ENCODE results near the gene RYR2. TPM values are rescaled to one million over a fixed set of nuclear protein-coding genes. Genes with fewer than 3 reads are reported as not detected.

The RYR2 gene
- polyA plus RNA-seq, 1 experiment: not detected

DNA sequence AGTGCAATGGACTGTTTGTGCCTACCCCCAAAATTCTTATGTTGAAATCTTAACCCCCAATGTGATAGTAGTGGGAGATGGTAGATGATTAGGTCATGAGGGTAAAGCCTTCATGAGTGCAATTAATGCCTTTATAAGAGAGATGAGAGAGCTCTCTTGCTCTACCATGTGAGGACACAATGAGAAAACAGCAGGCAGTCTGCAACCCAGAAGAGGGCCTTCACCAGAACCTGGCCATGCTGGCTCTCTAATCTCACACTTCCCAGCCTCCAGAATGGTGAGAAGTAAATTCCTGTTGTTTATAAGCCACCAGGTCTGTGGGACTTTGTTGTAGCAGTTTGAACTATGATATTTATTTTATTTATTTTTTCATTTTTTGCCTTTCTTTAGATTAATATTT is 21.0 kb downstream of the RYR2 start:
- no peaks in the 10 kb centered on the region for H3K36me3 ChIP-seq (ENCODE audit: control insufficient read depth, insufficient read depth, low read length)
- CTCF ChIA-PET: interaction anchor here (0.7 kb wide), 1 partner anchor 9 kb away, joined by 3 read pairs; no protein-coding TSS in a partner anchor
- no peaks in the 10 kb centered on the region for H3K27me3 ChIP-seq (ENCODE audit: control insufficient read depth, insufficient read depth, low read length)
- DNase-seq (ENCODE audit: low read depth): no peak
- POLR2A ChIA-PET: no interaction called here
- TF ChIP-seq, protein P1, sequence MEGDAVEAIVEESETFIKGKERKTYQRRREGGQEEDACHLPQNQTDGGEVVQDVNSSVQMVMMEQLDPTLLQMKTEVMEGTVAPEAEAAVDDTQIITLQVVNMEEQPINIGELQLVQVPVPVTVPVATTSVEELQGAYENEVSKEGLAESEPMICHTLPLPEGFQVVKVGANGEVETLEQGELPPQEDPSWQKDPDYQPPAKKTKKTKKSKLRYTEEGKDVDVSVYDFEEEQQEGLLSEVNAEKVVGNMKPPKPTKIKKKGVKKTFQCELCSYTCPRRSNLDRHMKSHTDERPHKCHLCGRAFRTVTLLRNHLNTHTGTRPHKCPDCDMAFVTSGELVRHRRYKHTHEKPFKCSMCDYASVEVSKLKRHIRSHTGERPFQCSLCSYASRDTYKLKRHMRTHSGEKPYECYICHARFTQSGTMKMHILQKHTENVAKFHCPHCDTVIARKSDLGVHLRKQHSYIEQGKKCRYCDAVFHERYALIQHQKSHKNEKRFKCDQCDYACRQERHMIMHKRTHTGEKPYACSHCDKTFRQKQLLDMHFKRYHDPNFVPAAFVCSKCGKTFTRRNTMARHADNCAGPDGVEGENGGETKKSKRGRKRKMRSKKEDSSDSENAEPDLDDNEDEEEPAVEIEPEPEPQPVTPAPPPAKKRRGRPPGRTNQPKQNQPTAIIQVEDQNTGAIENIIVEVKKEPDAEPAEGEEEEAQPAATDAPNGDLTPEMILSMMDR (IDR thresholded peaks at IDR 0.05; ENCODE audit: insufficient read depth, low read depth, low read length): no peak
- no peak overlapping the region for H3K4me3 ChIP-seq (ENCODE audit: low read depth, low read length)

GRCh38 chr1:237065903-237066302 is 23.9 kb downstream of the RYR2 start:
- CTCF ChIA-PET: no interaction called here
- no peaks in the 10 kb centered on the region for H3K27me3 ChIP-seq (ENCODE audit: control insufficient read depth, insufficient read depth, low read length)
- TF ChIP-seq, protein P1 (IDR thresholded peaks at IDR 0.05; ENCODE audit: insufficient read depth, low read depth, low read length): no peak
- POLR2A ChIA-PET: no interaction called here
- no peak for DNase-seq (ENCODE audit: low read depth)
- H3K4me3 ChIP-seq (ENCODE audit: low read depth, low read length): no peak overlapping the region
- H3K36me3 ChIP-seq (ENCODE audit: control insufficient read depth, insufficient read depth, low read length): no peaks in the 10 kb centered on the region

DNA sequence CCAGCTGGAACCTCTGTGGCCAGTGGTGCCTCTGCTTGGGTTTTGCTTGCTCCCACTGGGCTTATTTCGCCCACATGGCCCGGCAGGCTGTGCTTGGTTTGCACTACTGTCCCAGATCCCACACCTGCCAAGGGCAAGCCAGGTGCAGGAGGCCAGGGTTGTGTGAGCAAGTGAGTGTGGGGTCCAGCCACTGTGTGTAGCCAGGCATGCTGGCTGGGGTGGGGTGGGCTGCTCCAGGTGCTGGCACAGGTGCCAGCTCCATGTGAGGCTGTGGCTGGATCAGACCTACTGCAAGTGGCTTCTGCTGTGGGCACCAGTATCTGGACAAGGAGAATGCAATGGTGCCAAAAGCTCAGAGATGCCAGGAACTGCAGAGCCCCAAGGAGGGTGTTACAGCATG is 28.5 kb downstream of the RYR2 start:
- no peak for DNase-seq (ENCODE audit: low read depth)
- H3K27me3 ChIP-seq (ENCODE audit: control insufficient read depth, insufficient read depth, low read length): no peaks in the 10 kb centered on the region
- TF ChIP-seq, protein P1 (IDR thresholded peaks at IDR 0.05; ENCODE audit: insufficient read depth, low read depth, low read length): no peak
- ChIA-PET CTCF (no interaction called here), POLR2A (no interaction called here)
- H3K36me3 ChIP-seq (ENCODE audit: control insufficient read depth, insufficient read depth, low read length): no peaks in the 10 kb centered on the region
- H3K4me3 ChIP-seq (ENCODE audit: low read depth, low read length): no peak overlapping the region

DNA sequence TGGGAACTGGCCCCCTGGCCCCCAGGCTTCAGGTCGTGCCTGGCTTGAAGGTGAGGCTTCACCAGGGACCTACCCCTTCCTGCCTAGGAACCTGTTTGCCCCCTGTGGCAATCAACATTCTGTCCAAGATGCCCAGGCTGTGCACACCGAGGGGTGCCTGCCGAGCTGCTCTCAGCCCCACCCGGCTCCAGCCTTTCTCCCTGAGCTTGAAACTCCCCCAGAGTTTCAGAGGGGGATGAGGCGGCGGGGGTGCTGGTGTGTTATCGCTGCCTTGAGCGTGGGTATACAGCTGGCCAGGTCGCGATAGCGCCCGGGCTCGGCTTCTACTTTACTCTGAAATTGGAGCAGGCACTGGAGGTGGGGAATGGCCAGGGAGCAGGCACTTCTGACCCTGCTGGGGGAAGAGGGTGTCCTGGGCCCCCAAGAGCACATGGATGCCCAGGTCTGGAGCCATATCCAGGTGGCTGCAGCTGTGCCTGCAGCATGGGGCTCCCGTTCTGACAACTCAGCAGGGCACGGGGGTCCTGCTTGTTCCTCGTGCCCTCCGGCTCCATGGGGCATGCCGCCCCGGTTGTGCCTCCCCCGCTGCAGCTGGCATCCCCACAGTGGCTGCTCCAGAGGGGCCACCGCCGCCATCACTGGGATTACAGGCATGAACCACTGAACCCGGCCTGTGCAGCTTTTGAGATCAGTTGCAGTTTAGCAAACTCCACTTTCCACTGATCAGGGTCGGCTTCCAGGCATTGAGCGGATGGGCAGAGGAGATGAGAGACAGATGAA is 29.8 kb downstream of the RYR2 start:
- DNase-seq (ENCODE audit: low read depth): no peak
- Histone ChIP-seq H3K36me3 (ENCODE audit: control insufficient read depth, insufficient read depth, low read length) (no peaks in the 10 kb centered on the region), H3K27me3 (ENCODE audit: control insufficient read depth, insufficient read depth, low read length) (no peaks in the 10 kb centered on the region), H3K4me3 (ENCODE audit: low read depth, low read length) (no peak overlapping the region)
- ChIA-PET POLR2A (no interaction called here), CTCF (no interaction called here)
- TF ChIP-seq, protein P1 (IDR thresholded peaks at IDR 0.05; ENCODE audit: insufficient read depth, low read depth, low read length): no peak

DNA sequence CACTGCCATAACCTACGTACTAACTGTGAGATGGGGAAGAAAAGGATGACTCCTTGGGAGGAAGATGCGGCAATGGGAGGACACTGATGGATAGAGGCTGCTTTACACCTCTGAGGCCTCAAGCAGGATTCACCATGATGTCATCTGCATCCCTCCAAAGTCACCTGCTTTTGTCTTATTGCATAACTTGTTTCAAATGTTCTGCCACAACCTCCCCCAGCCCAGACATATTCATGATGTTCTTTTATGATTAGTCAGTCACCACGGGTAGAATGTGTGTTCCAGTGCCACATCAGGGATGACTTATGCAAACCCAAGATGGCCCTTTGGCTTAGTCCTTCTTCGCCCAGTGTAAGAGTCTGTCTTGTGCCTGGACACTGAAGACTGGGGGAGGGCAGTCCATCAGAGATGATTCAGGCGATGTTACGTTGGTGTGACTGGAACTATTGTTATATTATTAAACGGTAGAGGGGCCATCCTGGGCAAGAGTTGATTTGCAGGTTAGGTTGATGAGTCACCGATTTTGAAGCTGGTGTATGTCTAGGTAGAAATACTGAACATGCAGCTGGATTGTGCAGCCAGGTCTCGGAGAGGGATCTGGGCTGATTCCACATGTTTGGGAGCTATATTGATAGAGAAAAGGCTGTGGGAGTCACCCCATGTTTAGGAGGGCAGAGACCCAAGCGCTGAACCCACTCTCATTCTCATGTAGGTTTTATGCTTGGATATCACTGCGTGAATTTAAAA is 32.6 kb downstream of the RYR2 start:
- Histone ChIP-seq H3K36me3 (ENCODE audit: control insufficient read depth, insufficient read depth, low read length) (no peaks in the 10 kb centered on the region), H3K4me3 (ENCODE audit: low read depth, low read length) (no peak overlapping the region), H3K27me3 (ENCODE audit: control insufficient read depth, insufficient read depth, low read length) (no peaks in the 10 kb centered on the region)
- TF ChIP-seq, protein P1 (IDR thresholded peaks at IDR 0.05; ENCODE audit: insufficient read depth, low read depth, low read length): no peak
- no peak for DNase-seq (ENCODE audit: low read depth)
- ChIA-PET CTCF (no interaction called here), POLR2A (no interaction called here)

All from BJ (cell line).